HuH-7.5 (cell line): ENCODE measurements around the gene USP47.
A peak's percentile ranks its signal among the peaks of the same experiment; 100 is the strongest.

Source experiments
- DNase-seq: peaks from one replicate; pipeline ENCODE4 v3.0.0; 2011; ENCODE audit warnings: low spot score

The USP47 gene

GRCh38 chr11:11867720-11868119 is 25.9 kb downstream of the USP47 start:
- no peak for DNase-seq

- no peak for DNase-seq
These were observed 30.2 kb downstream of the USP47 start for GRCh38 chr11:11871991-11872401.

- DNase-seq: no peak
These were observed 34.7 kb downstream of the USP47 start for GRCh38 chr11:11876458-11876857.

GRCh38 chr11:11880179-11880578 is 38.4 kb downstream of the USP47 start:
- no peak for DNase-seq

GRCh38 chr11:11882539-11882938 is 40.8 kb downstream of the USP47 start:
- no peak for DNase-seq

- no peak for DNase-seq
These were observed 42.6 kb downstream of the USP47 start for GRCh38 chr11:11884351-11884750.

GRCh38 chr11:11884774-11885481 is 43.2 kb downstream of the USP47 start:
- DNase-seq: no peak

GRCh38 chr11:11894486-11894885 is 52.7 kb downstream of the USP47 start:
- no peak for DNase-seq

GRCh38 chr11:11895672-11896071 is 53.9 kb downstream of the USP47 start:
- no peak for DNase-seq

- no peak for DNase-seq
These were observed 56.9 kb downstream of the USP47 start for GRCh38 chr11:11898648-11899047.

GRCh38 chr11:11899401-11899800 is 57.6 kb downstream of the USP47 start:
- no peak for DNase-seq

GRCh38 chr11:11901929-11902328 is 60.2 kb downstream of the USP47 start:
- DNase-seq: no peak

- no peak for DNase-seq
These were observed 68.0 kb downstream of the USP47 start for GRCh38 chr11:11909727-11910126.

- no peak for DNase-seq
These were observed 68.8 kb downstream of the USP47 start for GRCh38 chr11:11910541-11910940.

- DNase-seq: no peak
These were observed 71.6 kb downstream of the USP47 start for GRCh38 chr11:11913395-11913794.

GRCh38 chr11:11915625-11916024 is 73.9 kb downstream of the USP47 start:
- DNase-seq: no peak

- no peak for DNase-seq
These were observed 75.2 kb downstream of the USP47 start for GRCh38 chr11:11916981-11917399.

GRCh38 chr11:11923828-11924227 is 82.1 kb downstream of the USP47 start:
- DNase-seq: no peak

GRCh38 chr11:11929920-11930319 is 88.1 kb downstream of the USP47 start:
- no peak for DNase-seq

GRCh38 chr11:11931461-11932055 is 89.8 kb downstream of the USP47 start:
- peak; percentile 5 for DNase-seq

GRCh38 chr11:11935536-11935935 is 93.8 kb downstream of the USP47 start:
- DNase-seq: no peak

- DNase-seq: no peak
These were observed 95.7 kb downstream of the USP47 start for GRCh38 chr11:11937433-11937832.

- DNase-seq: no peak
These were observed 96.2 kb downstream of the USP47 start for GRCh38 chr11:11937957-11938356.

GRCh38 chr11:11940551-11940950 is 98.8 kb downstream of the USP47 start:
- DNase-seq: no peak
